ENCODE measurements around the gene NARF. TPM values are rescaled to one million over a fixed set of nuclear protein-coding genes. Genes with fewer than 3 reads are reported as not detected.
"Not testable (repeated sequence)": the region's sequence is repeated elsewhere in the genome, so short reads cannot be mapped to it uniquely, and the experiment has no call there.

Gene NARF
- total RNA-seq, 1 experiment from 2014 or later, result 20.6 TPM

GRCh38 chr17:82452162-82452561, 6.4 kb upstream of the NARF start:
- BruUV-seq (replicated peaks), result no TSS peak
- TF ChIP-seq, protein P1, sequence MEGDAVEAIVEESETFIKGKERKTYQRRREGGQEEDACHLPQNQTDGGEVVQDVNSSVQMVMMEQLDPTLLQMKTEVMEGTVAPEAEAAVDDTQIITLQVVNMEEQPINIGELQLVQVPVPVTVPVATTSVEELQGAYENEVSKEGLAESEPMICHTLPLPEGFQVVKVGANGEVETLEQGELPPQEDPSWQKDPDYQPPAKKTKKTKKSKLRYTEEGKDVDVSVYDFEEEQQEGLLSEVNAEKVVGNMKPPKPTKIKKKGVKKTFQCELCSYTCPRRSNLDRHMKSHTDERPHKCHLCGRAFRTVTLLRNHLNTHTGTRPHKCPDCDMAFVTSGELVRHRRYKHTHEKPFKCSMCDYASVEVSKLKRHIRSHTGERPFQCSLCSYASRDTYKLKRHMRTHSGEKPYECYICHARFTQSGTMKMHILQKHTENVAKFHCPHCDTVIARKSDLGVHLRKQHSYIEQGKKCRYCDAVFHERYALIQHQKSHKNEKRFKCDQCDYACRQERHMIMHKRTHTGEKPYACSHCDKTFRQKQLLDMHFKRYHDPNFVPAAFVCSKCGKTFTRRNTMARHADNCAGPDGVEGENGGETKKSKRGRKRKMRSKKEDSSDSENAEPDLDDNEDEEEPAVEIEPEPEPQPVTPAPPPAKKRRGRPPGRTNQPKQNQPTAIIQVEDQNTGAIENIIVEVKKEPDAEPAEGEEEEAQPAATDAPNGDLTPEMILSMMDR (IDR thresholded peaks at IDR 0.05; ENCODE audit: unreplicated experiment), result no peak
- CTCF ChIA-PET, result interaction anchor here (0.6 kb wide), 1 partner anchor 41 kb away, joined by 4 read pairs; no protein-coding TSS in a partner anchor
- Mint-ChIP-seq H3K27me3 (ENCODE audit: insufficient read depth, unreplicated experiment) (no peaks in the 10 kb centered on the region), H3K4me1 (ENCODE audit: insufficient read depth, unreplicated experiment) (peaks cover 3% of the 10 kb centered on the region), H3K4me3 (ENCODE audit: unreplicated experiment) (peak overlapping the region; percentile 39), H3K9me3 (ENCODE audit: unreplicated experiment) (no peaks in the 10 kb centered on the region), H3K27ac (ENCODE audit: low read depth, unreplicated experiment) (no peak overlapping the region), H3K36me3 (ENCODE audit: insufficient read depth, unreplicated experiment) (peaks cover 13% of the 10 kb centered on the region)
- intact Hi-C loops (cut with micrococcal nuclease), result loop anchor here (5.0 kb wide), 1 partner anchor 75 kb away; no protein-coding TSS in a partner anchor
- no peak for DNase-seq (ENCODE audit: unreplicated experiment)
- POLR2A ChIA-PET, result interaction anchor here (0.9 to 1.3 kb wide), 3 partner anchors 44 to 76 kb away, joined by 3 to 4 read pairs (median 3); no protein-coding TSS in a partner anchor

DNA sequence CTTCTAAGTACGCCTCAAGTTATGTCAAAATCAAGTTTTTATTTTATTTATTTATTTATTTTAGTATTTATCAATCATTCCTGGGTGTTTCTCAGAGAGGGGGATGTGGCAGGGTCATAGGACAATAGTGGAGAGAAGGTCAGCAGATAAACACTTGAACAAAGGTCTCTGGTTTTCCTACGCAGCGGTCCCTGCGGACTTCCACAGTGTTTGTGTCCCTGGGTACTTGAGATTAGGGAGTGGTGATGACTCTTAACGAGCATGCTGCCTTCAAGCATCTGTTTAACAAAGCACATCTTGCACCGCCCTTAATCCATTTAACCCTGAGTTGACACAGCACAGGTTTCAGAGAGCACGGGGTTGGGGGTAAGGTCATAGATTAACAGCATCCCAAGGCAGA, 5.4 kb upstream of the NARF start:
- peaks cover 12% of the 10 kb centered on the region for H3K4me1 Mint-ChIP-seq (ENCODE audit: insufficient read depth, unreplicated experiment)

GRCh38 chr17:82453706-82454105, 4.8 kb upstream of the NARF start:
- CTCF ChIA-PET; DNase-seq (ENCODE audit: unreplicated experiment); POLR2A ChIA-PET; H3K4me3 Mint-ChIP-seq (ENCODE audit: unreplicated experiment); H3K9me3 Mint-ChIP-seq (ENCODE audit: unreplicated experiment); H3K36me3 Mint-ChIP-seq (ENCODE audit: insufficient read depth, unreplicated experiment); H3K27me3 Mint-ChIP-seq (ENCODE audit: insufficient read depth, unreplicated experiment); H3K27ac Mint-ChIP-seq (ENCODE audit: low read depth, unreplicated experiment); BruUV-seq (replicated peaks): not testable (repeated sequence)
- H3K4me1 Mint-ChIP-seq (ENCODE audit: insufficient read depth, unreplicated experiment), result peaks cover 12% of the 10 kb centered on the region
- intact Hi-C loops (cut with micrococcal nuclease), result loop anchor here (5.0 kb wide), 1 partner anchor 74 kb away; no protein-coding TSS in a partner anchor

More for the DNA sequence above, 5.4 kb upstream of the NARF start:
- BruUV-seq (replicated peaks); H3K27ac Mint-ChIP-seq (ENCODE audit: low read depth, unreplicated experiment); H3K9me3 Mint-ChIP-seq (ENCODE audit: unreplicated experiment); DNase-seq (ENCODE audit: unreplicated experiment); H3K27me3 Mint-ChIP-seq (ENCODE audit: insufficient read depth, unreplicated experiment); POLR2A ChIA-PET; H3K4me3 Mint-ChIP-seq (ENCODE audit: unreplicated experiment); CTCF ChIA-PET; H3K36me3 Mint-ChIP-seq (ENCODE audit: insufficient read depth, unreplicated experiment): not testable (repeated sequence)
- intact Hi-C loops (cut with micrococcal nuclease), result loop anchor here (5.0 kb wide), 1 partner anchor 74 kb away; no protein-coding TSS in a partner anchor

DNA sequence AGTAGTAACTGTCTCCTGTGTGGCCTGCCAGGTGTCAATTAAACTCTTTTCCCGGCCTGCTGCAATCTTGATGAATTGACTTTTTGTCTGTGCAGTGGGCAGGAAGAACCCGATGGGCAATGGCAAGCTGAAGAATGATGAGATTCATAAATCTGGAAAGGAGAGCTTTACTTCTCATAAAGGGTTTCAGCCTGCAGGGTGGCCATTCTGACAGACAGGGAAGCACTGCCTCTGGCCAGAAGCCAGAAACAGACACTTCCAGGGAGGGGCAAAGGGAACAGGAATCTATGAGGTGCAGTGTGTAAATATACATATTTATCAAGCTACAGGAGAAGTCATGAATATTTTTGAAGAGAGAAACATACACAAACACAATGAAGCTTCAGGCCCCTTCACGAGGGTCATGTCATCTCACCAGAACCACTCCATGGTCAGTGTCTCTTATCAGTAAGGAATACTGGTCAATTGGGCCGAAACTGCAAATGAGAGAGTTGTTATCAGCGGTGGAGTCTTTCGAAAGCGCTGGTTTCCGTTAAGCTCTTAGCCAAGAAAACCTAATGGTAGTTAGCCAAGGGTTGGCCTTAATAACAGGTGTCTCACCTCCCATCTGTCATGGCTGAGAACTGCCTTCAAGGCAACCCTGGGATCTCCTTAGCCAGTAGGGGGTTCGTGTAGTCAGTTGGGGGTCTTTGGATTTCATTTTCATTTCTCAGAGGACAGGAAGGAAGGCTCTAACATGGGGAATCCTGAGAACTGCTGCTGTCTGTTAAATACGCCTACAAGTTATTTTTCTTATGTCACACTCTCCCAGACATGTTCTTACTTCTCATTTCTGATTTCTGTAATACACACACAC, 1.2 kb upstream of the NARF start:
- TF ChIP-seq, protein P1 (IDR thresholded peaks at IDR 0.05; ENCODE audit: unreplicated experiment), result no peak
- H3K9me3 Mint-ChIP-seq (ENCODE audit: unreplicated experiment), result no peaks in the 10 kb centered on the region
- CTCF ChIA-PET, result interaction anchor here (0.9 to 1.0 kb wide), 2 partner anchors 70 to 94 kb away, joined by 3 to 4 read pairs; no protein-coding TSS in a partner anchor
- H3K4me3 Mint-ChIP-seq (ENCODE audit: unreplicated experiment), result peak overlapping the region; percentile 83
- H3K27ac Mint-ChIP-seq (ENCODE audit: low read depth, unreplicated experiment), result peak overlapping the region; percentile 90
- no peaks in the 10 kb centered on the region for H3K27me3 Mint-ChIP-seq (ENCODE audit: insufficient read depth, unreplicated experiment)
- DNase-seq (ENCODE audit: unreplicated experiment), result no peak
- intact Hi-C loops (cut with micrococcal nuclease), result no loop called here
- H3K4me1 Mint-ChIP-seq (ENCODE audit: insufficient read depth, unreplicated experiment), result peaks cover 12% of the 10 kb centered on the region
- POLR2A ChIA-PET, result interaction anchor here (0.6 to 2.1 kb wide), 19 partner anchors 8 to 259 kb away, joined by 3 to 27 read pairs (median 4); partner anchors contain the start of genes FOXK2, OGFOD3 and SECTM1
- no TSS peak for BruUV-seq (replicated peaks)
- H3K36me3 Mint-ChIP-seq (ENCODE audit: insufficient read depth, unreplicated experiment), result peaks cover 21% of the 10 kb centered on the region

DNA sequence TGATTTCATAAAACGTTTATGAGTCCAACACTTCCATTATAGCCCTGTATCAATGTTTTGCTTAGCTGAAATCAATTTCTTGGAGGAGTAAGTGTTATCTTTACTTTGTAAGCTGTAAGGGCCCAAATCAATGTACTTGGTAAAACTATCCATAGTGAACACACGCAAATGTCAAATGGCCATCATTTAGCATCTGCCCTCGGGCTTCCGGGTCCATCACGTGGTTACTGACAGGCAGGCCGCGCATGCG, 687 bp upstream of the NARF start:
- Mint-ChIP-seq H3K36me3 (ENCODE audit: insufficient read depth, unreplicated experiment) (peaks cover 21% of the 10 kb centered on the region), H3K4me1 (ENCODE audit: insufficient read depth, unreplicated experiment) (peaks cover 12% of the 10 kb centered on the region), H3K9me3 (ENCODE audit: unreplicated experiment) (no peaks in the 10 kb centered on the region), H3K4me3 (ENCODE audit: unreplicated experiment) (peak overlapping the region; percentile 83), H3K27me3 (ENCODE audit: insufficient read depth, unreplicated experiment) (no peaks in the 10 kb centered on the region), H3K27ac (ENCODE audit: low read depth, unreplicated experiment) (peak overlapping the region; percentile 90)
- POLR2A ChIA-PET, result interaction anchor here (0.8 to 2.1 kb wide), 18 partner anchors 8 to 258 kb away, joined by 3 to 27 read pairs (median 4); partner anchors contain the start of genes FOXK2, OGFOD3 and SECTM1
- BruUV-seq (replicated peaks), result TSS peak; percentile 91
- CTCF ChIA-PET, result interaction anchor here (0.9 to 1.0 kb wide), 2 partner anchors 70 to 93 kb away, joined by 3 to 4 read pairs; no protein-coding TSS in a partner anchor
- TF ChIP-seq, protein P1 (IDR thresholded peaks at IDR 0.05; ENCODE audit: unreplicated experiment), result no peak
- no peak for DNase-seq (ENCODE audit: unreplicated experiment)
- intact Hi-C loops (cut with micrococcal nuclease), result no loop called here

All from MCF 10A (cell line).